NCI-H226 (cell line): ENCODE measurements around the gene ZNF311.
"Not testable (repeated sequence)": the region's sequence is repeated elsewhere in the genome, so short reads cannot be mapped to it uniquely, and the experiment has no call there.

Experiments used
- DNase-seq: peaks from one replicate; pipeline ENCODE4 v3.0.0-alpha.2; 2015

Gene ZNF311

GRCh38 chr6:28953039-28953584, 52.0 kb downstream of the ZNF311 start:
- DNase-seq: peak; percentile 48

- not testable (repeated sequence) for DNase-seq
These were observed 55.4 kb downstream of the ZNF311 start for GRCh38 chr6:28949656-28950195.

GRCh38 chr6:28948782-28949486, 56.2 kb downstream of the ZNF311 start:
- no peak for DNase-seq

GRCh38 chr6:28947831-28948270, 57.3 kb downstream of the ZNF311 start:
- no peak for DNase-seq

- no peak for DNase-seq
These were observed 57.9 kb downstream of the ZNF311 start for GRCh38 chr6:28947067-28947765.

- no peak for DNase-seq
These were observed 59.8 kb downstream of the ZNF311 start for GRCh38 chr6:28945349-28945748.
